Body of pancreas (tissue), 4 donors: ENCODE measurements around the gene CCND1.

Experiments used
- POLR2A ChIP-seq, 3 donors: fragments of 450-650 bp; IDR thresholded peaks; one replicate each; pipeline ENCODE4 v1.6.1; 2016; ENCODE audit warnings: antibody characterized with exemption in 3 of 3, mild to moderate bottlenecking in 2 of 3
- TF ChIP-seq, protein P1 (sequence below), 7 experiments: fragments of 450-650 bp in 4 of 7; fragments of 200-600 bp in 3 of 7; sonication (generic) in 3 of 7; IDR thresholded peaks; one replicate each; pipeline ENCODE4 v1.5.1; 2016 to 2019; ENCODE audit warnings: antibody characterized with exemption in 7 of 7

DNA sequence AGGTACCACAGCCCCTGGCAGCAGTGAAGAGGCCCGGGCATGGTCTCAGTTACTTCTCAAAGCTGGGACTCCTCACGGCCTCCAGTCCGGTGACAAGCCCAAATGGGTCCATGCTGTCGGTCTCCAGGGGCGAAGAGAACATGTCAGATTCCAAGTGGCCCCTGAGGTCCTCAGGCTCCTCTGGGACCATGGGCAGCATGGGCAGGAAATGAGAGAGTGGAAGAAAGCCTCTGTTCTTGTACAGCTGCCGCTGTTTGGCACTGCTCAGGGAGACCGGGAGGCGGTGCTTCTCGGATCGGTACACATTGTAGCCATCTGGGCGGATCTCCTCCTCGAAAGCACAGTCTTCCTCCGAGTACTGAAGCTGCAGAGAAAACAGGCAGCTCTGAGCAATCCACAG, 58.3 kb downstream of the CCND1 start:
- TF ChIP-seq, protein P1, sequence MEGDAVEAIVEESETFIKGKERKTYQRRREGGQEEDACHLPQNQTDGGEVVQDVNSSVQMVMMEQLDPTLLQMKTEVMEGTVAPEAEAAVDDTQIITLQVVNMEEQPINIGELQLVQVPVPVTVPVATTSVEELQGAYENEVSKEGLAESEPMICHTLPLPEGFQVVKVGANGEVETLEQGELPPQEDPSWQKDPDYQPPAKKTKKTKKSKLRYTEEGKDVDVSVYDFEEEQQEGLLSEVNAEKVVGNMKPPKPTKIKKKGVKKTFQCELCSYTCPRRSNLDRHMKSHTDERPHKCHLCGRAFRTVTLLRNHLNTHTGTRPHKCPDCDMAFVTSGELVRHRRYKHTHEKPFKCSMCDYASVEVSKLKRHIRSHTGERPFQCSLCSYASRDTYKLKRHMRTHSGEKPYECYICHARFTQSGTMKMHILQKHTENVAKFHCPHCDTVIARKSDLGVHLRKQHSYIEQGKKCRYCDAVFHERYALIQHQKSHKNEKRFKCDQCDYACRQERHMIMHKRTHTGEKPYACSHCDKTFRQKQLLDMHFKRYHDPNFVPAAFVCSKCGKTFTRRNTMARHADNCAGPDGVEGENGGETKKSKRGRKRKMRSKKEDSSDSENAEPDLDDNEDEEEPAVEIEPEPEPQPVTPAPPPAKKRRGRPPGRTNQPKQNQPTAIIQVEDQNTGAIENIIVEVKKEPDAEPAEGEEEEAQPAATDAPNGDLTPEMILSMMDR (IDR thresholded peaks at IDR 0.05): no peak
- TF ChIP-seq POLR2A (IDR thresholded peaks at IDR 0.05): no peak
